HCT116 (cell line): Measurements from ENCODE around the gene NPFF. TPM values are rescaled to one million over a fixed set of nuclear protein-coding genes. Genes with fewer than 3 reads are reported as not detected.

Experiments
- ATAC-seq: fragments of 200-7000 bp; cut with Tn5 transposase; 2 replicates; pipeline ENCODE4 v1.9.1; 2020; ENCODE audit warnings: mild to moderate bottlenecking, moderate library complexity
- BruUV-seq: library from RNA; stranded (reverse); fragments of 400-500 nt; replicated peaks from 2 replicates; lab custom pipeline; 2021; lab: Mats Ljungman, UMichigan
- CTCF ChIA-PET: fragments of 300-600 bp; sonication (Branson Sonifier 250); formaldehyde crosslinking; loops from one replicate; lab custom pipeline; 2021; ENCODE audit warnings: antibody characterized with exemption; lab: Charles Lee
- POLR2A ChIA-PET: fragments of 300-600, 350-600 bp; sonication (Branson Sonifier 250); formaldehyde crosslinking; loops from one replicate; lab custom pipeline; 2021; ENCODE audit warnings: antibody characterized with exemption; lab: Charles Lee
- RAD21 ChIA-PET, 2 experiments: fragments of 300-600 bp; sonication (Branson Sonifier 250); formaldehyde crosslinking; loops; one replicate each; lab custom pipeline; 2023; ENCODE audit warnings: low total read pairs in 2 of 2; ENCODE audit not compliant: uncharacterized antibody in 2 of 2, unreplicated experiment in 2 of 2, low non-redundant PET in 1 of 2; lab: Charles Lee
- DNase-seq: peaks from one replicate; pipeline ENCODE4 v3.0.0-alpha.2; 2010; ENCODE audit warnings: low read depth, low spot score
- H2AFZ ChIP-seq: fragments of 200-600 bp; shearing (Covaris generic), sonication (generic); 2 replicates; pipeline ENCODE4 v1.6.1; 2017; ENCODE audit warnings: low read depth, mixed run types, mixed read lengths, antibody characterized with exemption, low read length; ENCODE audit not compliant: poor library complexity, severe bottlenecking
- H3K27ac ChIP-seq: 2 replicates; pipeline ENCODE4 v1.5.1; 2012; ENCODE audit warnings: low read depth, low read length
- H3K27me3 ChIP-seq: fragments of 200-600 bp; sonication (generic); 2 replicates; pipeline ENCODE4 v1.6.1; 2016; ENCODE audit warnings: mixed run types, low read length, mixed read lengths; ENCODE audit not compliant: insufficient read depth
- H3K36me3 ChIP-seq, 2 experiments: fragments of 200-500 bp in 1 of 2; fragments of 200-600 bp in 1 of 2; sonication (Bioruptor generic) in 1 of 2; sonication (generic) in 1 of 2; 2 replicates each; pipeline versions ENCODE4 v1.5.1 to v1.6.1; 2014 to 2016; ENCODE audit warnings: low read length in 2 of 2, inconsistent platforms in 1 of 2, mixed read lengths in 1 of 2, mixed run types in 1 of 2; ENCODE audit not compliant: insufficient read depth in 2 of 2, control insufficient read depth in 1 of 2
- H3K4me1 ChIP-seq, 2 experiments: fragments of 200-600 bp in 1 of 2; sonication (generic) in 1 of 2; 2 replicates each; pipeline versions ENCODE4 v1.5.1 to v1.6.1; 2012 to 2017; ENCODE audit warnings: low read length in 2 of 2, inconsistent platforms in 1 of 2, mild to moderate bottlenecking in 1 of 2, mixed read lengths in 1 of 2, mixed run types in 1 of 2, moderate library complexity in 1 of 2; ENCODE audit not compliant: insufficient read depth in 2 of 2, control insufficient read depth in 1 of 2
- H3K4me2 ChIP-seq: fragments of 200-600 bp; sonication (generic); 2 replicates; pipeline ENCODE4 v1.6.1; 2017; ENCODE audit warnings: mixed run types, low read length, mixed read lengths
- H3K4me3 ChIP-seq, 2 experiments: fragments of 200-600 bp in 1 of 2; sonication (generic) in 1 of 2; replicated peaks in 1 of 2; 2 replicates each; pipeline ENCODE4 v1.5.1; 2011 to 2016; ENCODE audit warnings: low read length in 2 of 2, control low read depth in 1 of 2, low read depth in 1 of 2, mild to moderate bottlenecking in 1 of 2, mixed read lengths in 1 of 2, mixed run types in 1 of 2
- H3K79me2 ChIP-seq: fragments of 200-600 bp; sonication (generic); 2 replicates; pipeline ENCODE4 v1.6.1; 2017; ENCODE audit warnings: mild to moderate bottlenecking, mixed run types, low read length, moderate library complexity, mixed read lengths; ENCODE audit not compliant: insufficient read depth
- H3K9ac ChIP-seq: fragments of 200-600 bp; sonication (generic); 2 replicates; pipeline ENCODE4 v1.6.1; 2016; ENCODE audit warnings: low read length, mixed read lengths
- H3K9me2 ChIP-seq: fragments of 200-600 bp; sonication (generic), shearing (Covaris generic); 2 replicates; pipeline ENCODE4 v1.6.1; 2017; ENCODE audit warnings: mixed run types, mild to moderate bottlenecking, moderate library complexity; ENCODE audit not compliant: insufficient read depth
- H3K9me3 ChIP-seq, 2 experiments: fragments of 200-500 bp in 1 of 2; fragments of 200-600 bp in 1 of 2; sonication (Bioruptor generic) in 1 of 2; sonication (generic) in 1 of 2; 2 replicates each; pipeline ENCODE4 v1.6.1; 2014 to 2017; ENCODE audit warnings: low read length in 2 of 2, mixed read lengths in 2 of 2, inconsistent platforms in 1 of 2, low read depth in 1 of 2, mild to moderate bottlenecking in 1 of 2, mixed run types in 1 of 2, moderate library complexity in 1 of 2; ENCODE audit not compliant: control insufficient read depth in 1 of 2, insufficient read depth in 1 of 2
- H4K20me1 ChIP-seq: fragments of 200-600 bp; sonication (generic), shearing (Covaris generic); 2 replicates; pipeline ENCODE4 v1.6.1; 2017; ENCODE audit warnings: mixed run types, mild to moderate bottlenecking, moderate library complexity; ENCODE audit not compliant: insufficient read depth
- CBX3 ChIP-seq: IDR thresholded peaks from 2 replicates; pipeline ENCODE4 v1.6.1; 2012; ENCODE audit warnings: low read depth
- CEBPB ChIP-seq: IDR thresholded peaks from 2 replicates; pipeline ENCODE4 v1.6.1; 2012; ENCODE audit warnings: low read depth
- EGR1 ChIP-seq: IDR thresholded peaks from 2 replicates; pipeline ENCODE4 v1.6.1; 2012; ENCODE audit warnings: low read depth
- EZH2phosphoT487 ChIP-seq: fragments of 200-600 bp; IDR thresholded peaks from 2 replicates; pipeline ENCODE4 v1.6.1; 2018; ENCODE audit warnings: antibody characterized with exemption, borderline replicate concordance
- JUND ChIP-seq: IDR thresholded peaks from 2 replicates; pipeline ENCODE4 v1.6.1; 2012
- POLR2A ChIP-seq: IDR thresholded peaks from 2 replicates; pipeline ENCODE4 v1.7.0; 2011; ENCODE audit warnings: borderline replicate concordance; ENCODE audit not compliant: insufficient read depth, insufficient read length; ENCODE audit errors: extremely low read depth
- POLR2AphosphoS5 ChIP-seq: IDR thresholded peaks from 2 replicates; pipeline ENCODE4 v1.6.1; 2011; ENCODE audit warnings: mild to moderate bottlenecking, low read depth, low read length, moderate library complexity
- SRF ChIP-seq: IDR thresholded peaks from 2 replicates; pipeline ENCODE4 v1.6.1; 2012; ENCODE audit warnings: low read depth
- TCF7L2 ChIP-seq: IDR thresholded peaks from 2 replicates; pipeline ENCODE4 v1.7.0; 2011; ENCODE audit warnings: borderline replicate concordance, inconsistent platforms; ENCODE audit not compliant: insufficient read depth, insufficient read length; ENCODE audit errors: extremely low read depth
- ZFX ChIP-seq: fragments of 450-650 bp; IDR thresholded peaks from 2 replicates; pipeline ENCODE4 v1.6.1; 2017
- intact Hi-C: fragments of 100-400 bp; cut with micrococcal nuclease; formaldehyde crosslinking; loops from 2 replicates; pipeline ENCODE4 v1.10.0; 2022
- total RNA-seq: library from RNA; stranded (reverse); gene quantifications from one replicate; pipeline ENCODE4 v1.2.1, GENCODE V29; 2021; ENCODE audit not compliant: unreplicated experiment
- TF ChIP-seq, protein P1 (sequence below), 3 experiments: fragments of 200-600 bp in 1 of 3; sonication (generic) in 1 of 3; IDR thresholded peaks in 2 of 3; conservative IDR thresholded peaks in 1 of 3; 2 replicates each; pipeline ENCODE4 v1.5.1; 2012 to 2017; ENCODE audit warnings: low read depth in 2 of 3, low read length in 2 of 3, antibody characterized with exemption in 1 of 3, borderline replicate concordance in 1 of 3, control low read depth in 1 of 3, mild to moderate bottlenecking in 1 of 3, mixed read lengths in 1 of 3, mixed run types in 1 of 3, moderate library complexity in 1 of 3; ENCODE audit not compliant: insufficient read depth in 1 of 3
- TF ChIP-seq, protein P2 (sequence below): IDR thresholded peaks from 2 replicates; pipeline ENCODE4 v1.6.1; 2012
- TF ChIP-seq, protein P3 (sequence below): IDR thresholded peaks from 2 replicates; pipeline ENCODE4 v1.6.1; 2012
- TF ChIP-seq, protein P4 (sequence below): IDR thresholded peaks from 2 replicates; pipeline ENCODE4 v1.6.1; 2012; ENCODE audit warnings: low read depth

The NPFF gene
- total RNA-seq, 1 experiment from 2014 or later: not detected

DNA sequence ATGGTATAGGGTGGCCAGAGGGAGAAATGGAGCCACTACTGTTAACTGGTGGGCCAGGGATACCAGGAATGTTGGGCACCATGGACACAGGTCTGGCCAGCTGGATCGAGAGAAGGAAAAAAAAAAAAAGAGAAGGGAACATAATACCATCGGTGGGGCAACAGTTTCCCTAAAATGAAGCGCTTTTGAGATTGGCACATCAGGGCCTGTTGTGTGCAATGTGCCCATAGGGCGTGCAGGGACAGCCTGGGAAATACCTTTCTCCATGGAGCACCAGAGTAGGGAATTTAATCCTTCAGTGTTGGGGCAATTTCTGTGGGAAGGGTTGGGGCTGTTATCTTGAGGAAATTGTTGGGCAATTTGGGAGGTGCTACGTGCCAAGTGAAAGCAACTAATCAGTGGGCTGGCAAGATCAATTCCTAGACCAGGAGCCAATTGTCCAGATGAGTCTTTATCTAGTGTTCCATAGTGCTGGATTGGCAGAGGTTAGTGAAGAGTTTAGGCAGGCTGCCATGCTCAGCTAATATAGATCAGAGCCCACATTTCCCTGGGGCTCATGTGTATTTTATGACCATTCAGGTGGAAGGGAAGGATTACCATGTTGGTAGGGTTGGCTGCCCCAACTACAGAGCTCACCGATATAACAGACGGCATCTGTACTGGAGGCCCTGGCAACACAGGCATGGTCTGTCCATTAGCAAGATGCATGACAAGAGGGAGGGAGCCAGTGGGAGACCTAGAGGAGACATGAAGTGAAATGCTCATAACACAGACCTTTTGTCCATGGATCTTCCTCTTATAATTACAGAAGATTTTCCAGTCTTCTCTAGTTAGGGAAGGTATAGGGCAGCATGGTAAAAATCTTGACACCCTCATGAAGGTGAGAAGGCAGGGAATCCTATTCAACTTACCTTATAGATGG lies 25.5 kb upstream of the NPFF start (continued):
- TF ChIP-seq, protein P1, sequence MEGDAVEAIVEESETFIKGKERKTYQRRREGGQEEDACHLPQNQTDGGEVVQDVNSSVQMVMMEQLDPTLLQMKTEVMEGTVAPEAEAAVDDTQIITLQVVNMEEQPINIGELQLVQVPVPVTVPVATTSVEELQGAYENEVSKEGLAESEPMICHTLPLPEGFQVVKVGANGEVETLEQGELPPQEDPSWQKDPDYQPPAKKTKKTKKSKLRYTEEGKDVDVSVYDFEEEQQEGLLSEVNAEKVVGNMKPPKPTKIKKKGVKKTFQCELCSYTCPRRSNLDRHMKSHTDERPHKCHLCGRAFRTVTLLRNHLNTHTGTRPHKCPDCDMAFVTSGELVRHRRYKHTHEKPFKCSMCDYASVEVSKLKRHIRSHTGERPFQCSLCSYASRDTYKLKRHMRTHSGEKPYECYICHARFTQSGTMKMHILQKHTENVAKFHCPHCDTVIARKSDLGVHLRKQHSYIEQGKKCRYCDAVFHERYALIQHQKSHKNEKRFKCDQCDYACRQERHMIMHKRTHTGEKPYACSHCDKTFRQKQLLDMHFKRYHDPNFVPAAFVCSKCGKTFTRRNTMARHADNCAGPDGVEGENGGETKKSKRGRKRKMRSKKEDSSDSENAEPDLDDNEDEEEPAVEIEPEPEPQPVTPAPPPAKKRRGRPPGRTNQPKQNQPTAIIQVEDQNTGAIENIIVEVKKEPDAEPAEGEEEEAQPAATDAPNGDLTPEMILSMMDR (IDR thresholded peaks at IDR 0.05 in 2 of 3, conservative IDR thresholded peaks at IDR 0.05 in 1 of 3; ENCODE audit: borderline replicate concordance in 1 of 3, insufficient read depth in 1 of 3, low read depth in 2 of 3, low read length in 2 of 3): no peak
- TF ChIP-seq EGR1: no peak
- TF ChIP-seq, protein P2, sequence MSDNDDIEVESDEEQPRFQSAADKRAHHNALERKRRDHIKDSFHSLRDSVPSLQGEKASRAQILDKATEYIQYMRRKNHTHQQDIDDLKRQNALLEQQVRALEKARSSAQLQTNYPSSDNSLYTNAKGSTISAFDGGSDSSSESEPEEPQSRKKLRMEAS: no peak
- no peak for TF ChIP-seq SRF
- no peak for TF ChIP-seq POLR2A
- no peak for TF ChIP-seq EZH2phosphoT487
- no peak for TF ChIP-seq CEBPB

DNA sequence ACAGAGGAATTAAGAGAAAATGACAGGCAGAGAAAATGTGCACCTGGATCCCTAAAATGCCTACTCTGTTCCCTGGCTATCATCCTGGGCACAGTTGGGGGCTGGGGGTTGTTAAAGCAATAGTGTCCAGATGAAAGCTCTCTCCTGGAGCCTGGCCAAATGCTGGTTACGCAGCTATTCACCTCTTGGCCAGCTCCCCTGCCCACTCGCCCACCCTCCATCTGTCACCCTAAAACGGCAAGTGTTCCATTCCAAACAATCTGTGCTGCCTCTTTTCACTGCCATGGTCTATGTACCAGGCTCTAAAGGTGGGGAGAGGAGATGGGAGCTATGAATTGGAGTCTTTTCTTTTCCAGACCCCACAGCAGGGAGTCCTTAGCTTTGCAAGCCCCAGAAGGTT lies 24.7 kb upstream of the NPFF start:
- Histone ChIP-seq H3K4me3 (no peak overlapping the region), H3K79me2 (no peaks in the 10 kb centered on the region), H2AFZ (no peak overlapping the region), H3K4me1 (peaks cover 0 to 12% of the 10 kb centered on the region in 2 experiments; a peak in 2 of 4 replicates), H3K36me3 (peaks cover 21 to 29% of the 10 kb centered on the region in 2 experiments), H3K9me2 (no peaks in the 10 kb centered on the region), H3K4me2 (no peak overlapping the region), H4K20me1 (no peaks in the 10 kb centered on the region), H3K27ac (no peak overlapping the region), H3K9me3 (no peaks in the 10 kb centered on the region), H3K9ac (no peak overlapping the region), H3K27me3 (no peaks in the 10 kb centered on the region)
- POLR2A ChIA-PET: no interaction called here
- DNase-seq (no peak), ATAC-seq (no peak)
- CTCF ChIA-PET: no interaction called here
- intact Hi-C loops: no loop called here
- RAD21 ChIA-PET: no interaction called here
- BruUV-seq: no TSS peak
- TF ChIP-seq, protein P3, sequence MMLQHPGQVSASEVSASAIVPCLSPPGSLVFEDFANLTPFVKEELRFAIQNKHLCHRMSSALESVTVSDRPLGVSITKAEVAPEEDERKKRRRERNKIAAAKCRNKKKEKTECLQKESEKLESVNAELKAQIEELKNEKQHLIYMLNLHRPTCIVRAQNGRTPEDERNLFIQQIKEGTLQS: no peak
- TF ChIP-seq, protein P4, sequence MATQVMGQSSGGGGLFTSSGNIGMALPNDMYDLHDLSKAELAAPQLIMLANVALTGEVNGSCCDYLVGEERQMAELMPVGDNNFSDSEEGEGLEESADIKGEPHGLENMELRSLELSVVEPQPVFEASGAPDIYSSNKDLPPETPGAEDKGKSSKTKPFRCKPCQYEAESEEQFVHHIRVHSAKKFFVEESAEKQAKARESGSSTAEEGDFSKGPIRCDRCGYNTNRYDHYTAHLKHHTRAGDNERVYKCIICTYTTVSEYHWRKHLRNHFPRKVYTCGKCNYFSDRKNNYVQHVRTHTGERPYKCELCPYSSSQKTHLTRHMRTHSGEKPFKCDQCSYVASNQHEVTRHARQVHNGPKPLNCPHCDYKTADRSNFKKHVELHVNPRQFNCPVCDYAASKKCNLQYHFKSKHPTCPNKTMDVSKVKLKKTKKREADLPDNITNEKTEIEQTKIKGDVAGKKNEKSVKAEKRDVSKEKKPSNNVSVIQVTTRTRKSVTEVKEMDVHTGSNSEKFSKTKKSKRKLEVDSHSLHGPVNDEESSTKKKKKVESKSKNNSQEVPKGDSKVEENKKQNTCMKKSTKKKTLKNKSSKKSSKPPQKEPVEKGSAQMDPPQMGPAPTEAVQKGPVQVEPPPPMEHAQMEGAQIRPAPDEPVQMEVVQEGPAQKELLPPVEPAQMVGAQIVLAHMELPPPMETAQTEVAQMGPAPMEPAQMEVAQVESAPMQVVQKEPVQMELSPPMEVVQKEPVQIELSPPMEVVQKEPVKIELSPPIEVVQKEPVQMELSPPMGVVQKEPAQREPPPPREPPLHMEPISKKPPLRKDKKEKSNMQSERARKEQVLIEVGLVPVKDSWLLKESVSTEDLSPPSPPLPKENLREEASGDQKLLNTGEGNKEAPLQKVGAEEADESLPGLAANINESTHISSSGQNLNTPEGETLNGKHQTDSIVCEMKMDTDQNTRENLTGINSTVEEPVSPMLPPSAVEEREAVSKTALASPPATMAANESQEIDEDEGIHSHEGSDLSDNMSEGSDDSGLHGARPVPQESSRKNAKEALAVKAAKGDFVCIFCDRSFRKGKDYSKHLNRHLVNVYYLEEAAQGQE: no peak
- TF ChIP-seq JUND (no peak), ZFX (no peak), EZH2phosphoT487 (no peak), EGR1 (no peak), CEBPB (no peak), TCF7L2 (no peak), CBX3 (no peak), POLR2AphosphoS5 (no peak)
- TF ChIP-seq, protein P1 (IDR thresholded peaks at IDR 0.05 in 2 of 3, conservative IDR thresholded peaks at IDR 0.05 in 1 of 3; ENCODE audit: borderline replicate concordance in 1 of 3, insufficient read depth in 1 of 3, low read depth in 2 of 3, low read length in 2 of 3): no peak
- TF ChIP-seq, protein P2: no peak
